T-helper 9 cell (primary cell): ENCODE results near the gene HMCN2.

Experiments used
- DNase-seq: peaks from one replicate; pipeline ENCODE4 v3.0.0-alpha.2; 2020

Gene HMCN2

DNA sequence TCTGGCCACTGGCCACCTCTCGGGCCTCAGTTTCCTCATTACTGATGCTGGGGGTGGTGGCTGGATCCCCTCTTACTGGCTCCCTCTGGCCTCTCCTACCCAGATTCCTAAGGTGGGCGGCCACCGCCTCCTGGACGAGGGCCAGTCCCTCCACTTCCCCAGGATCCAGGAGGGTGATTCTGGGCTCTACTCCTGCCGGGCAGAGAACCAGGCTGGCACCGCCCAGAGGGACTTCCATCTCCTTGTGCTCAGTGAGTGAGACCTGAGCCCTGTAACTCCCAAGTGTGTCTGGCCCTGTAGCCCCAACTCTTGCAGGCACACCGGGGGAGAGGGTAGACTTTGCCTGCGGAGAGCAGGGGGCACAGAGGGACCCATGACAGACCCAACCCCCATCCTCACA lies 83.3 kb downstream of the HMCN2 start:
- no peak for DNase-seq

DNA sequence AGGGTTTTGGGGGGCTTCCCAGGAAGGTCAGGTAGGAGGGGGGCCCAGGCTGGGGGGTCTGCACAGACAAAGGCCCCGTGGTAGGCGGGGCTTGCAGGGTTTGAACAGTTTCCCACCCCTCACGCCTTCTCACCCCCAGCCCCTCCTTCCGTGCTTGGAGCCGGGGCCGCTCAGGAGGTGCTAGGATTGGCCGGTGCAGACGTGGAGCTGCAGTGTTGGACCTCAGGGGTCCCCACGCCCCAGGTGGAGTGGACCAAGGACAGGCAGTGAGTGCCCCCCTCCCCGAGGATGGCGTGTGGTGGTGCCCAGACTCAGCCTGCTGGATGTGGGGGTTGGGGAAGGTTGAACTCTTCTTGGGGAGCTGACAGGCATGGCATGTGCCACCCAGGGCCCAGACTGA lies 83.8 kb downstream of the HMCN2 start:
- no peak for DNase-seq

DNA sequence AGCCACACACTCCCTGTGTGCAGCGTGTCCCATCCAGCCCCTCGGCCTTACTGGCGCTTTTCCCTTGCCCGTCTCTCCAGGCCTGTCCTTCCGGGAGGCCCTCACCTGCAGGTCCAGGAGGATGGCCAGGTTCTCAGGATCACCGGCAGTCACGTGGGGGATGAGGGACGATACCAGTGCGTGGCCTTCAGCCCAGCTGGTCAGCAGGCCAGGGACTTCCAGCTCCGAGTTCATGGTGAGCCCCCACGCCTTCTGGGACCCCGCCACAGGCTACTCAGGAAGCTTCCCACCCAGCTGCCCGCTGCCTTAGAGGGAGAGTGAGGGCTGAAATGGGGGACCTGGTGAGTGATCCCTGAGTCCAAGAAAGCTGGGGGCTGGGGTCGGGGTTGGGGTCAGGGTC lies 85.8 kb downstream of the HMCN2 start:
- DNase-seq: no peak

DNA sequence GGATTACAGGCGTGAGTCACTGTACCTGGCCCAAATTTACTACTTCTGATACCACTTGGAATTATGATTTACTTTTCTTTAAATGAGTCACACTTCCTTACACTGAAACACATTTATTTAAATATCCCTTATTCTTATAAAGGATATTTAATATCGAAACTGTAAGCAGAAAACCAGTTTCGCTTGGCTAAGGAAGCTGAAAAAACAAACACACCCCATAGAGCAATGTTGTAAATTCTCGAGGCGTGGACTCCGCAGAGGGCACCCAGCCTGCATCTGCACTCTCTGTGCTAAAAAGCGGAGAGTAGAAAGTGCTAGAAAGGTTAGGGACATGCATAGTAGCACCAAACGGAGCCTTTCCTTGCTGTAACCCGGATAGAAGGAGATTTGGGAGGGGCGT lies 86.5 kb downstream of the HMCN2 start:
- no peak for DNase-seq

DNA sequence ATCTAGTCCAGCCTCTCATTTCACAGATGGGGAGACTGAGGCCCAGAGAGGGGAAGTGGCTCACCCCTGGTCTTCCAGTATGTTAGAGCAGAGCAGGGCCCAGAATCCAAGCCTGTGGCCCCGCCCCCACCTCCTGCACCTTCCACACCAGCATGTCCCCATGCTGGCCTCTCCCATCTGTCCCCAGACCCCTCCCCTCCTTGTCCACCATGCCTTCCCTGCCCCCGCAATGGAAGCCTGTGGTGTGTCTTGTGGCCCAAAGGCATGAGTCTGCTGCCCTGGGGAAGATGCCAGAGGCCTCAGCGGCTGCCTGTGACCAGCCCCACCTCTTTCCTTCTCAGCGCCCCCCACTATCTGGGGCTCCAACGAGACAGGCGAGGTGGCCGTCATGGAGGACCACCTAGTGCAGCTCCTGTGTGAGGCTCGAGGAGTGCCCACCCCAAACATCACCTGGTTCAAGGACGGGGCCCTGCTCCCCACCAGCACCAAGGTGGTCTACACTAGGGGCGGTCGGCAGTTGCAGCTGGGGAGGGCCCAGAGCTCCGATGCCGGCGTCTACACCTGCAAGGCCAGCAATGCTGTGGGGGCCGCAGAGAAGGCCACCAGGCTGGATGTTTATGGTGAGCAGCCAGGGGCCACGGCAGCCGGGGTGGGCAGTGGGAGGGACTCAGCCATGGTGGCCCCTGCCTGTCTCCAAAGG lies 87.2 kb downstream of the HMCN2 start:
- no peak for DNase-seq

DNA sequence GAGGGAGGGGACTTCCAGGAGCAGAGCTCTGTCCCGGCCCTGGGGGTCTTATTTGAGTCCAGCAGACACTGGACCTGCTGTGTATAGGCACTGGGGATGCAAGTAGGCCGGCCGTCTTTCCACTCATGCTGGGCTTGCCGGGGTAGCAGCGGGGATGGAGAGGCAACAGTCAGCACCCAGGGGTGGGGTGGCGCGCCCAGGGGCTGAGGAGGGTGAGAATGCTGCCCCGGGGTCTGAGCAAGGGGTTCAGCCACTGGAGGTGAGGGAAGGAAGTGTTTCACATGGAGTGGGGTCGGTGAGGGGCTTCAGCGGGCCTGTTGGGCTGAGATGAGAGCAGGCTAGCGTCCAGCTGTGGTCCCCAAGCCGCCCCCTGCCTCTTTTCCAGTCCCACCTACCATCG lies 88.8 kb downstream of the HMCN2 start:
- no peak for DNase-seq

DNA sequence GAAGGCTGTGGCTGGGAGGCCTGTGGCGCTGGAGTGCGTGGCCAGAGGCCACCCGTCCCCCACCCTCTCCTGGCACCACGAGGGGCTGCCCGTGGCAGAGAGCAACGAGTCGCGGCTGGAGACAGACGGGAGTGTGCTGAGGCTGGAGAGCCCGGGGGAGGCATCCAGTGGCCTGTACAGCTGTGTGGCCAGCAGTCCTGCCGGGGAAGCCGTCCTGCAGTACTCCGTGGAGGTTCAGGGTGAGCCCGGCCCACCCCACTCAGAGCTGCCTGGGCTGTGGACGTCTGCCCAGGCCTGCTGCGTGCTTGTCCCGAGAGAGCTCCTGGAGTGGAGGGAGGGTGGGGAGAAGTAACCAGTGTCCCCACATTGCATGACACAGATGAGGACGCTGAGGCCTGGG lies 89.2 kb downstream of the HMCN2 start:
- DNase-seq: no peak

DNA sequence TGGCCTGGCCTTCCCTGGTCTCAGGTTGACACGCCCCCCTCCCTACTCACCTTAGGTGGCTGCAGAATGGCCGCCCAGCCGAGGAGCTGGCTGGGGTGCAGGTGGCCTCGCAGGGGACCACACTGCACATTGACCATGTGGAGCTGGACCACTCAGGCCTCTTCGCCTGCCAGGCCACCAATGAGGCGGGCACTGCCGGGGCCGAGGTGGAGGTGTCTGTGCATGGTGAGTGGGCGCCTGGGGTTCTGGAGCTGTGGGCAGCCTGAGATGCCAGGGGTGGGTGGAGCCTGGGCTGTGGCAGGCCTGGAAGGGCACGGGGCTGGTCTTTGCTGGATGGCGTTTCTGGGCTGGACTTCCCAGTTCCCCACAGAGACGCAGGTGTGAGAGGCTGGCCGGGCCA lies 90.5 kb downstream of the HMCN2 start:
- DNase-seq: no peak

DNA sequence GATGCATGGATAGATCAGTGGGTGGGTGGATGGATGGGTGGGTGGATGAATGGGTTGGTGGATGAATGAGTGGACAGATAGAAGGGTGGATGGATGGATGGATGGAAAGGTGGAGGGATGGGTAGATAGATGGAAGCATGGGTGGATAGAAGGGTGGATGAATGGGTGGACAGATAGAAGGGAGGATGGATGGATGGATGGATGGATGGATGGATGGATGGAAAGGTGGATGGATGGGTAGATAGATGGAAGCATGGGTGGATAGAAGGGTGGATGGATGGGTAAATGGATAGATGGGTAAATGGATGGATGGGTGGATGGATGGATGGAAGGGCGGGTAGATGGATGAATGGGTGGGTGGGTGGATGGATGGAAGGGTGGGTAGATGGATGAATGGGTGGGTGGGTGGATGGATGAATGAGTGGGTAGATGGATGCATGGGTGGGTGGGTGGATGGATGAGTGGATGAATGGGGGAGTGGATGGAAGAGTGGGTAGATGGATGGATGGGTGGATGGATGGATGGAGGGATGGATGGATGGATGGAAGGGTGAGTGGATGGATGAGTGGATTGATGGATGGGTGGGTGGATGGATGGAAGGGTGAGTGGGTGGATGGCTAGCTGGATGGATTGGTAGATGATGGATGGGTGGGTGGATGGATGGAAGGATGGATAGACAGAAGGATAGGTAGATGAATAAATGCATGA lies 91.5 kb downstream of the HMCN2 start:
- no peak for DNase-seq

DNA sequence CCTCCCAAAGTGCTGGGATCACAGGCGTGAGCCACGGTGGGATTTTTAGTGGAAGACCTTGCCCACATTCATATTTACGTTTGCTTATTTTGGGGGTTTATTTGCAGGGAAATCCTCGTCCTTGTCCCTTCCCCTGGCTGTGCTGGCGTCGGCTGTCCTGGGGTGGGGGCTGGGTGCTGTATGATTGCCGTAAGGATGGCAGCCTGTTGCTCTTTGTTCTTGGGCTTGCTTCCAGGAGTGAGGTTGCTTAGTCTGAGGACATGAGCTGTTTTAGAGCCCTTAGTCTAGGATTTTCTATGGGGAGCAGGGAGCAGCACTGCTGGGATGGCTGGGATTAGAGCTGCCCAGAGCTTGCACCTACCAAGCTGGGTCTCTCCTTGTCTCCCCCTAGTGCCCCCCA lies 93.4 kb downstream of the HMCN2 start:
- no peak for DNase-seq

DNA sequence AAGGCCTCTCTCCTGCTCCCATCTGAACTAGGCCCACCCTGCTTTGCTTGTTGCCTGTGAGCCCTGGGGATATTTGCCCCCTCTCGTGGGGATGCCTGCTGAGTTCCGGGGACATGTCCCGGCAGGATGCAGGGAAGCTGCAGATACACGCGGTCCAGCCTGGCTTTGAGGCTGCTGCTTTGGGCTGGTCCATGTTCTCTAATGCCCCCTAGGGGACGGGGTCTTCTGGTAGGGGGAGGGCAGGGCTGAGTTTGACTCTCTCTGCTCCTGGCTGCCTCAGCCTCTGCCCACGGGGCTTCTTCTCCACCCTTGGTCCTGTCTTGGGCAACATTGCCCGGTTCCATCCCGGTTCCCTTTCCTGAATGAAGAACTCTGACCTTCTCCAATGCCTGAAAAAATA lies 94.3 kb downstream of the HMCN2 start:
- no peak for DNase-seq

DNA sequence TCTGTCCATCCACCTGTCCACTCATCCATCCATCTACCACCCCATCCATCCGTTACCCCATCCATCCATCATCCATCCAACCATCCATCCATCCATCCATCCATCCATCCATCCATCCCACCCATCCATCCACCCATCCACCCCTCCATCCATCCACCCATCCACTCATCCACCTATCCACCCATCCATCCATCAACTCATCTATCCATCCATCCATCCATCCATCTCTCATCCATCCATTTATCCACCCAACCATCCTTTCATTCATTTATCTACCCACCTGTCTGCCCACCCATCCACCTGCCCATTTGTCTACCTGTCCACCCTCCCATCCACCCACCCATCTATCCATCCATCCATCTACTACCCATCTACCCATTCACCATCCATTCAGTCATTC lies 95.1 kb downstream of the HMCN2 start:
- DNase-seq: no peak

DNA sequence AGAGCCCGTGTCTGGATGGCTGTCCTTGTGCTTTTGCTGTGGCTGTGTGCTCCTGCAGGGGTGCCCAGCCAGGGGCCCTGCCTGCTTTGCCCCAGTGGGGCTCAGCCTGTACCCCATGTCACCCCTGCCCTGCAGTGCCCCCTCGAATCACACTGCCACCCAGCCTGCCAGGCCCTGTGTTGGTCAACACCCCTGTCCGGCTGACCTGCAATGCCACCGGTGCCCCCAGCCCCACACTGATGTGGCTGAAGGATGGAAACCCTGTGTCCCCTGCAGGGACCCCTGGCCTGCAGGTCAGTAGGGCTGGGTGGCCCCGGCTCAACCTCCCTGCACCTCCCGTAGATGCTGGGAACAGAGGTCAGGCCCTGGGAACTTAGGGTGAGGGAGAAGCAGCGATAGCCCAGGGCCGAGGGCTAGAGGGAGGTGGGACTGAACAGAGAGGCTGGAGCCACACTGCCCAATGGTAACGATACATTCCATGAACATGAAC lies 96.4 kb downstream of the HMCN2 start:
- DNase-seq: no peak

DNA sequence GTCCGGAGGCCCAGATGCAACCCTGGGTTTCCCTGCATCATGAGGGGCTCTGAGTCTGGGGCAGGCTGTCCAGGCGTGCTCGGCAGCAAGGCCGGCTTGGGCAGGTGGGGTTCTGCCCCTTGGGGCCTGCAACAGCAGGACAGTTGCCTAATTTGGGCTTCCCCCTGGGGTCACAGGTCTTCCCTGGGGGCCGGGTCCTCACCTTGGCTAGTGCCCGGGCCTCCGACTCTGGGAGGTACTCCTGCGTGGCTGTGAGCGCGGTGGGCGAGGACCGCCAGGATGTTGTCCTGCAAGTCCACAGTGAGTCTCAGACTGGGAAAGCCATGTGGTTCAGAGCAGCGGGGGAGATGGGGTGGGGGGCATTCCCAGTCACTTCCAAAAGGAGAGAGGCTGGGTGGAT lies 97.1 kb downstream of the HMCN2 start:
- no peak for DNase-seq

DNA sequence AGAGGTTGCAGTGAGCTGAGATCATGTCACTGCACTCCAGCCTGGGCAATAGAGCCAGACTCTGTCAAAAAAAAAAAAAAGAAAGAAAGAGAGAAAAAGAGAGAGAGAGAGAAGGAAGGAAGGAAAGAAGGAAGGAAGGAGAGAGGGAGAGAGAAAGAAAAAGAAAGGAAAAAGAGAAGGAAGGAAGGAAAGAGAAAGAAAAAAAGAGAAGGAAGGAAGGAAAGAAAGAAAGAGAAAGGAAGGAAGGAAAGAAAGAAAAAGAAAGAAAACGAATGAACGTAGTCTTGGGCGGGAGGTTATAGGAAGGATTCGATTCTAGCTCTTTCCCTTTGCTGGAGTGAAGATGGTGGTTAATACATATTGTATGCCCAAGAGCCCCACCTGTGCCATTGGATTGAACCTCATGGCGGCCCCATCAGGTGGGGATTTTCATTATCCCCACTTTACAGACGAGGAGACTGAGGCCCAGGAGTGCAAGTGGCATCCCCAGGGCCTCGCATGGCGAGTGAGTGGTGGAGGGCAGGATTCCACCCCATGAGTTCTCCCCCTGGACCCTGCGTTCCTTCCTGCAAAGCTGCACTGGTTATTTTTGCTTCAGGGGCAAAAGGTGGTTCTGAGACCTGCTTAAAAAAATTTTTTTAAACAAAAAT lies 98.3 kb downstream of the HMCN2 start:
- DNase-seq: no peak

DNA sequence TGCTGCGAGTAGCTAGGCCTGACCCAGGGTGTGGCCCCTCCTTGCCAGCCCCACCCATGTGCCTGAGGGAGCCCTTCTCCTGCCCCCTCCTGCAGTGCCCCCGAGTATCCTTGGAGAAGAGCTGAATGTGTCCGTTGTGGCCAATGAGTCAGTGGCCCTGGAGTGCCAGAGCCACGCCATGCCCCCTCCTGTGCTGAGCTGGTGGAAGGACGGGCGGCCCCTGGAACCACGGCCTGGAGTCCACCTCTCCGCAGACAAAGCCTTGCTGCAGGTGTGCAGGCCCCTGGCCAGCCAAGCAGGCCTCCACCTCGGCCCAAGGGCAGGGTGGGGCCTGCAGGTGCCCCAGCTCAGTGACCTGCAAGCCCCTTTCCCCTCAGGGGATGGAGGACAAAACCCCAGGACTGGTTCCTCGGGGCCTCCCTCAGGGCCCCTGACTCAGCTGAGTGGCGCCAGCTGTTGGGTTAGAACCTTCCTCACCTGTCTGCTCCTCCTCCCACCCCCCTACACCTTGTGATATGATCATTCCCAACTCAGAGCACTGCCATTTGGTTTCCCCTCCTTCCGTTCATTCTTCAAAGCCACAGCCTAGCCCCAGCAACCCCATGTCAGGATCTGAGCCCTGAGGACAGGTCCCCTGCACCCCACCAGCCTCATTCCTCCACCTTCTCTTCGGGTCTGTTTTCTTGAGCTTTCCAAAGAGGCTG lies 99.2 kb downstream of the HMCN2 start:
- no peak for DNase-seq

DNA sequence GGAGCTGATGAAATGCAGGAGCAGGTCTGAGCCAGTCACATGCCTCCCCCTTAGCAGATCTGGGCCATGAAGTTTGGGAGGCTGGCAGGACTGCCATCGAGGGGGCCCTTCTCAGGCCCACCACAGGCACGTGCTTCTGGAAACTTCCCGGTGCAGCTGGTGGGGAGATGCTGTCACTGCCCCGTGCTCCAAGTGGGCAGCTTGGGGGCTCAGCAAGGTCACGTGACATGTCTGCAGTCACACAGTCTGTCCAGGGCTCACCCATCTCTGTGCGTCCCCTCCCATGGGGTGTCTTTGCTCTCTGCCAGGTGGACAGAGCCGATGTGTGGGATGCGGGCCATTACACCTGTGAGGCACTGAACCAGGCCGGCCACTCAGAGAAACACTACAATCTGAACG lies 99.8 kb downstream of the HMCN2 start:
- DNase-seq: no peak

DNA sequence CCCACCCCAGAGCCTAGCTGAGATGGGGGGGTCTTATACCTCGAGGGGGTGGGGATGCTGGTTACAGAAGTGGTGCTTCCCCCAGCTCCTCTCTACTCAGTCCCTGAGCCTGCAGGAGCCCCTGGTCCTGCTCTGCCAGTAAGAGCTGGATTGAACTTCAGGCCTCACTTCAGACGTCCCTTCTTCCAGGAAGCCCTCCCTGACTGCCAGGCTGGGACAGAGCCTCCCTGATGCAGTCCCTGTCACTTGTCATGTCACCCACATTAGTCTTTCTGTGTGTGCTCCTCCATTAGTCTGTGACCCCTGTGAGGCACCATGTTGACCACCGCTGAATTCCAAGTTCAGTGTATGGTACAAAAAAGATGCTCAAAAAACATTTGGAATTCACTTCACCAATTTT lies 100.5 kb downstream of the HMCN2 start:
- no peak for DNase-seq

DNA sequence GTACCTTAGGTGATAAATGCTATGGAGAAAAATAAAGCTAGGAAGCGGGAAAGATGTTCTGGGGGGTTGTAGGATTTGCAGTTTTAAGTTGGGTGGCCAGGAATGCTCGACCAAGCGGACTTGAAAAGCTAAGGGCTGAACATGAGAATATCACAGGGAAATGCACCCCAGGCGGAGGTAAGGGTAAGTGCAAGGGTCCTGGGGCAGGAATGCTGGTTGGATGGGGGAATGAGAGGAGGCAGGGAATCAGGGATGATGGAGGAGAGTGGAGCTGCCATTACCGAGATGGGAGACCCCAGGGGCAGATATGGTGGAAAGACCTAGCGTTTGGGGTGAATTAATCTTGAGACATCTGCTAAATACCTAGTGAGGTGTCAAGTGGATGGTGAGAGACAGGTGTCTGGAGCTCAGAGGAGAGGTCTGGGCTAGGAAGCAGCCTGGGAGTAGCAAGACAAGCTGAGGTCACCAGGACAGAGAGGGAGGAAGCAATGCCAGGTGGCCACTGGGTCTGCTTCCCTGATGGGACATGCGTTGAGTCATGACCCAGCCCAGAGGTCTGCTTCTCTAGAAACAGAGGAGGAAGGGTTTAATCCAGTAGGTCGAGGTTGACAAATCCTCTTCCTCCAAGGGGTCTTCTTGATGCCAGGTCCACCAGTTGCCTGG lies 101.5 kb downstream of the HMCN2 start:
- DNase-seq: no peak

DNA sequence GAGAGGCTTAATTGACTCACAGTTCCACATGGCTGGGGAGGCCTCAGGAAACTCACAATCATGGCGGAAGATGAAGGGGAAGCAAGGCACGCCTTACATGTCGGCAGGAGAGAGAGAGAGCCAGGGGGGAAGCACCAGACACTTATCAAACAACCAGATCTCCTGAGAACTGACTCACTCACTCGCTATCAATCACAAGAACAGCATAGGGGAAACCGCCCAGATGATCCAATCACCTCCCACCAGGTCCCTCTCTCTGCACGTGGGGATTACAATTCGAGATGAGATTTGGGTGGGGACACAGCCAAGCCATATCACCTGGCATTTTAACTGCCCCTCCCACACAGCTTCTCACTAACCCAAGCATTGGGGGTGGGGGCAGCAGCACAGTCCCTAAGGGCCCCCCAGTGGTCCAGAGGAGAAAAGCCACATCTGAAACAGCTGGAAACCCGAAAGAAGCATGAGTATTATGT lies 103.1 kb downstream of the HMCN2 start:
- DNase-seq: no peak

DNA sequence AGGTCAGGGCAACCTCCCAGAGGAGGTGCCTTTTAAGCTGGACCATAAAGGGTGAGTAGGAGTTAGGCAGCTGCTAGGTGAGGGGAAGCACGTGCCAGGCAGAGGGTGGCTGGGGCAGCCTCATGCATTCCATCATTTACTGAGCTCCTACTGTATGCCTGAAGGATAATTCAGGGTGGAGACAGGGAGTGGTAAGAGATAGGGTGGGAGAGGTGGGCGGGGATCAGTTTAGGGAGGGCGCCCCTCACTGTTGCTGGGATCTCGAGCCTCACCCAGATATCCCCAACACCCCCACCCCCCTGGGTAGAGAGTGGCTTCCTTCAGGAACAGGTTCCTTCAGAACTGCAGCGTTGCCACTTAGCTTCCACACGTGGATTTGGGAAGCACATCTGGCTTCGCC lies 104.7 kb downstream of the HMCN2 start:
- DNase-seq: no peak

DNA sequence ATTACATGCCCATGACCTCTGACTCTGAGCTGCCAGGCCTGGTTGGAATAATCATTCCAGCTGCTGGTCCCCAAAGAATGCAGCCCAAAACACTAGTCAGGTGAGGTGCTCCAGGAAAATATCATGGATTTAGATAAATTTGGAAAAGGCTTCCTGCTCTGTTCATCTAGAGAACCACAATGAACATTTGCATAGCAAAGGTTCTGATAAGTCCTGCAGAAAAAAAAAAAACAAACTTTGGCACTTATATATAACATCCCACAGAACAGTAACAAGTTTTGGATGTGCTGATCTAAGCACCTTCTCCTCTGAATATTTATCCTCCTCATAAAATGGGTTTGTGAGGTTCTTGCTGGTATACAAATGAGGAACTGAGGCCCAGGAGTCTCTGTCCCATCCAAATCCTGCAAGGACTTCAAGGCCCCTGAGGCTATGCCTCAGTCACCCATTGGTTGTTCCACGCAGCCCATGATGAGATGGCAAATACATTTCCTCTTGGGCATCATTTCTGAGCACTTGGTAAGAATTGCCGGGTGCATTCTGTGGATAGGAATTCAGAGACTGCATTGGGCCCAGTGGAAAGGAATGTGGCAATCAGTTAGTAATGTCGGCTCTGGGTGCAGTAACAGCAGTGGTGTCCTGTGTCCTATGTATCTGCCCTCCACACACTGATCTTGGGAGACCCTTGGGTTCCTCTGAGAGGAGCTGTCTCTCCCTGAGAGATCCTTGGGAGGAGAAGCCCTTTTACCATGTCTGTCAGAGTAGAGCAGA lies 105.8 kb downstream of the HMCN2 start:
- DNase-seq: no peak
